Anterior cingulate cortex (tissue), 58 donors: ENCODE measurements around the gene COPB2.

Experiments used
- DNase-seq, 58 donors: peaks; one replicate each; lab custom pipeline; 2025; lab: John Stamatoyannopoulos, UW

COPB2 gene

DNA sequence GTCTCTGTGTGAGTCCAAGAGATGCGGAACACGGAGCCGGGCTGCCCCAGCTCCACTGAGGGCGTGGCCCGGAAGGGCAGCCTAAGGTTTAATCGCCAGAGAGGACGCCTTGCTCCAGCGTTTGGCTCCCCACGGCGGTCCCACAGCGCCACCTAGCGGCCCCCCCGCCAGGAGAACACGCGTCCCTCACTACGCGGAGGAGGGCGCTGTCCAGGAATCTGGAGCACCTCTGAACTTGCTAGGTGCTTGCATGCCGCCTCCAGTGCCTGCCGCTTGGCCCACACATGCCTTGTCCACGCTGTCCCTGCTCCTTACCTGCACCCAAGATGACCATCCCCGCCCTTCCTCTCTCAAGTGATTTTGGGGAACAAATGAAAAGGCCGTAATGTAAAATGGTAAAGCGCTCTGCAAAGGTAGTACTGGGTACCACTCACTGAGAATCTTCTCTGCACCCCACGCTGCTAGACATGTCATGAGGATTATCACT is 60.0 kb downstream of the COPB2 start:
- peak in 56 of 58 donors; percentile 2 to 90 (median 67) for DNase-seq

GRCh38 chr3:139328356-139328755 is 61.1 kb downstream of the COPB2 start:
- no peak for DNase-seq

DNA sequence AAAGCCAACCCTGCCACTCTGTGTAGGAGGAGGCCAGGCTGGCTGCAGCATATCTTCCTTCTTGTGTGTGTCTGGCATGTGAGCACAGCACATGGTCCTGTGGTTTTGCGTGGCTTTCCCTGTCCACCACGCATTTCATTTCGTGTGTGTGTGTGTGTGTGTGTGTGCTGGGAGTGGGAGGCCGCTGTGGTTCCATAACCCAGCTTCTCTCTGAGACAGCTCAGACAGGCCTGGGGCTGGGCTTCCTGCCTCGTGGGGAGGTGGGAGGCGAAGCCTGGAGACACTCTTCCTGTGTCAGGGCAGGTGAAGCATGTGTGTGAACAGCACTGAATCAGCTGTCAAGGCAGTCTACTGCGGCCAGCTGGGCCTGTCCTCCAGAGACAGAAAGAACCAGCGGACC is 61.6 kb downstream of the COPB2 start:
- DNase-seq: no peak

DNA sequence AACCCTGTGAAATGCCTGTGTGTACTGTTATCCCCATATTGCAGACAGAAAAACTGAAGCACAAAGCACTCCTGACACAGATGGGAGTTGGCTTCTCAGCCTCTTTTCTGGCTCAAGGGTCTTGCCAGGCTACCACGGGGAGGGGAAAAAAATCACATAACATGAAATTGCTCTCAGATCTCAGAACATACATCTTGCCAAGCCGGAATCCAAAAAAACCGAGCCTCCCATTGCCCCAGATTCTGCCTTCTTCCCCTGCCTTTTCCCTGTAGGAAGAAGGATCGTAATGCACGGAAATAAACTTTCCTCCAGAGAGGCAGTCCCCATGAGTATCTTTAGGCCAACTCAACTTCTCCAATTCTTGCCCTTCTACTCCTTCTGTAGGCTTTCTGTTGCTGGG is 62.2 kb downstream of the COPB2 start:
- no peak for DNase-seq

DNA sequence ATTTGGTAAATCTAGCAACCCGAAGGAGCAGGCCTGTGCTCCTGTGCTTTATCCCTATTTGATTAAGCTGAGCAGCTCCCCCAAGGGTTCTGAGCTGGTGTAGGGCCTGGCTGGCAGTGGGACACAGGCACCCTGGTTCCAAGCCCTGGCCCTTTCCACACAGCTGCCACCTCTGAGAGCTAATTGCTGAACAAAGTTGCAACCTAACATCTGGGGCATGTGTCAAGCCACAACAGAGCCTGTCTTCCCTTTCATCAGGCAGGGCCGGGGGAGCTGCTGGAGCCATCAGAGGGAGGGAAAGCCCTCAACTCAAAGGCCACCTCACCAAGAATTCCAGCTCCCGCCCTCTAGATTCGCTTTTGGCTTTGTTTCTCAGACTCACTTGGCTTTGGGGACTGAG is 62.7 kb downstream of the COPB2 start:
- no peak for DNase-seq

- DNase-seq: no peak
These were observed 63.3 kb downstream of the COPB2 start for GRCh38 chr3:139326131-139326530.

- DNase-seq: peak in 1 of 58 donors; percentile 12
These were observed 63.9 kb downstream of the COPB2 start for GRCh38 chr3:139325551-139325950.

DNA sequence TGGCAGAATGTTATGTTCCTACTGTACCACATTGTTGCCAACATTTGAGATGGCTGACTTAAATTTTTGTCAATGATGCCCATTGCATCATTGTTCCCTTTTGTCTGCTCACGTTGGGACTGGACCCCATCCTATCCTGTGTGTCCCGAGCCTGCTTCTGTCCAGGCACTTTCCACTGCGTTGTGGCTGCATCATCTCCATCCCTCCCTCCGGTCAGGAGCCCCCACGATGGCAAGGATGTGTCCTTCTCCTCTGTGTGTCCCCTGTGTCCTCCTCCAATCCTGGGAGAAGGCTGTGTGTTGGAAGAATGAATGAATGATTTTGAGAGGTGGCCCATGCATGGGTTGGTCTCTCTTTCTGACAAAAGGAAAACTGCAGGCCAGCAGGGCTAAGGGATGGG is 65.0 kb downstream of the COPB2 start:
- no peak for DNase-seq

DNA sequence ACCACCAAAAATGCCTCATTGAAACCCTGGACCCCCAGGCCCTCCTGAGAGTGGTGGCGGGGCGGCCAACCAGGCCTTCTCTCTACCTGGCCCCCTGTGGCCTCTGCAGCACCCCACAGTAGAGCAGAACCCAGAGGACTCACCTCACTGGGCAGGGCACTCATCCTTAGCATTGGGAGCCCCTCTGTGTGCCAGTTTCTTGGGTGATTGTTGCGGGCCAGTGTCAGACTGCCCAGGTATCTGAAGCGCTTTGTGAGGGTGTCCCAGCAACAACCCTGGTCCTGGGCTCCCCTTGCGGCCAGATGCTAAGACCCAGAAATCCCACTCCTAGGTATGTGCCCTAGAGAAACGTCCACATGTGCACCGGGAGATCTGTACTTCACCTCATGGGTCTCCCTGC is 66.3 kb downstream of the COPB2 start:
- no peak for DNase-seq

DNA sequence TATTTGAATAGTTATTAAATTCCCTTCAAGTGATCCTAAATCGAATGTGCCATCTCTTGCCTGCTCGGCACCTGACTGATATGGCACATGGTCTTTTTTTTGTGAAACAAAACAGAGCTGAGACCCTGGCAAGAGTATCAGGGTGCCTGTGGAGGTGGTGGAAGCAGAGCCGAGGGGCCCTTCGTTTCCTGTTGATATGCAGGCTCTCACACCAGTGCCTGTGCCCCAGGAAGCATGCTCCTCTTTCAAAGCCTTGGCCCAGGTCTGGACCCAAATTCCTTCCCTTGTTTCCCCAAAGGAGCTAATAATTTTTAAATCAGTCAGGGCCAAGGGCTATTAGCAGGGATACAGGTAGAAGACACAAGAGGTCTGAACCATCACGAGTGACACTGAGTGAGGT is 67.1 kb downstream of the COPB2 start:
- DNase-seq: no peak

DNA sequence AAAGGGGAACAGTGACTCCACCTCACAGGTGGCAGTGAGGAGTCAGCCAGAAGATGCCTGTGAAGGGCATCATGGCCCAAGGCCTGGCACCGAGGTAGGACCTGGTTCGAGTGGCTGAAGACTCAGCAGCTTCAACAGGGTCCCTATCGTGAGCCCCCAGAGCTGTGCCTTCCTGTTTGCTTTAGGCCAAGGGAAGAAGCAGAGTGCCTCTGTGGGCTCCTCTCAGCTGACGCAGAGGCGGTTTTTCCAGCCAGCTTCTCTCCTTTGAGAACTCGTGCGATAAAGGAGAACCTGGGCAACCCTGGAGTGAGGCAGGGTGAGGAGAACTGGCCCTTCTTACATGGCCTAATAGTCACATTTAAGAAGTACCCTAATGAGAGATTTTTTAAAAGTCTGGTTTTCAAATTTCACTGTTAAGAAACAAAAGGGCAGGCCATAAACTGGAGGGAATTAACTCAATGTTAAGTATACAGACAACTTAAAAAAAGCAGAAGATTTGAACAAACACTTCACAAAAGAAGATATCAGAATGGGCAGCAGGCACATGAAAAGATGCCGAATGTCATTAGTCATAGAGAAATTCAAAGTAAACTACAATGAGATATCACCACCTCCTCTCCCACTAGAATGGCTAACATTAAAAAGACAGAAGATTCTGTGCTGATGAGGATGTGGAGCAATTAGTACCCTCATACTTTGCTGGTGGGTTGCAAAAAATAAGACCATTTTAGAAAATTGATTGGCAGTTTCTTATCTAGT is 68.7 kb downstream of the COPB2 start:
- DNase-seq: no peak

DNA sequence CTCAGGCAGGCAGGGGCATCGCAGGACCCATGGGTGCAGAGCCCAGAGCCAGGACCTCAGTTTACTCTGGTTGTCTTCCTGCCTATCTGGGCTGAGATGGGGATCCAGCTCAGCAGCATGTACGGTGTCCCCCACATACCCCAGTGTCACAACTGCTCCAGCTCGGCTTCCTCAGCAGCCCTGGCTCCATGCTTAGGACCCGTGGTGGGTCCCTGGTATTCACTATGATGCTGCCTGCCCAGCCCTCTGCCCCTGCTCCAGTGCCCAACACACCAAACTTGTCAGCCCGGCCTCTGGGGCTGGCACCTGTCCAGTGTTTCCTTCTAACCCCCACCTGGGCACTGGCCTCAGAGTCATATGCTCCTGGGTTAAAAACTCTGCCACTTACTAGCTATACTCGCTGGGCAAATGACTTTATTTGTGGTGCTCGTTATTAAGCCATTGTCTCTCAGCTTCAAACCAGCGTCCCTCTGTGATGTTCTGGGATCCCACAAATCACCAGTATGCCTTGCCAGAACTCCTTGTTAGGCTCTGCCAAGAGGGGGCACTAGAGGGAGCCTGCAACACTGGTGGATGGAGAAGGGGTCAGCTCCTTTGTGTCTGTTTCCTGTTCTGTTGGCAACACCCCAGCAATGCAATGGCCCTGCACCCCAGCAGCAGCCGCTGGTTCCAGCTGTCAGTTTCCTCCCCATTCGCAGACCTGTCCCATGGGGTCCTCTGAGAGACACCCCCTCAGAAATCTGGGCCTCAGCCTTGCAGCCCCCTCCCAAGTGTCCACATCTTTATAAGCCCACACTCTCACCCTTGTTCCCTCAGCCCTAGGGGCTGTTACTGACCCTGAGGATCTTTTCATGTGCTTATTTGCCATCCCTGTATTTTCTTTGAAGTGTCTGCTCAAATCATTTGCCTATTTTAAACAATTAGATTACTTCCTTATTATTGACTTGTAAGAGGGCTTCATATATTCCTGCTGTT is 69.7 kb downstream of the COPB2 start:
- DNase-seq: no peak

DNA sequence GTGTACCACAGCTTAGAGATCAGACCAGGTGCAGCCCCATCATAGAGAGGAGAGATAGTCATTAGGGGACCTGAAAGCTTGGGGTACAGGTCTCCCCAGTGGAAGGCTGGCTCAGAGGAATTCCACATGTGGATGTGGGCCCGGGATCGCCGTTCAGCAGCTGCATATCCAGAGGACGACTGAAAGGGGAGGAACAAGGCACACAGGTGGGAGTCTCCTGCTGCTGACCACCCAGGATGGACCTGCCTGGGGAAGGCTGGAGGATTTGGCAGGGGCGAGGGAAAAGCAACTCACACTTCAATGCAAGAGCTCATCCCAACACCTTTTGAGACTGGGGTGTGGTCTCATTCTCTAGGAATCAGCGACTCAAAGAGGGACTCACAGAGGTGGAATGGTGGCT is 70.6 kb downstream of the COPB2 start:
- DNase-seq: no peak

GRCh38 chr3:139318431-139318816 is 71.0 kb downstream of the COPB2 start:
- DNase-seq: peak in 1 of 58 donors; percentile 18

DNA sequence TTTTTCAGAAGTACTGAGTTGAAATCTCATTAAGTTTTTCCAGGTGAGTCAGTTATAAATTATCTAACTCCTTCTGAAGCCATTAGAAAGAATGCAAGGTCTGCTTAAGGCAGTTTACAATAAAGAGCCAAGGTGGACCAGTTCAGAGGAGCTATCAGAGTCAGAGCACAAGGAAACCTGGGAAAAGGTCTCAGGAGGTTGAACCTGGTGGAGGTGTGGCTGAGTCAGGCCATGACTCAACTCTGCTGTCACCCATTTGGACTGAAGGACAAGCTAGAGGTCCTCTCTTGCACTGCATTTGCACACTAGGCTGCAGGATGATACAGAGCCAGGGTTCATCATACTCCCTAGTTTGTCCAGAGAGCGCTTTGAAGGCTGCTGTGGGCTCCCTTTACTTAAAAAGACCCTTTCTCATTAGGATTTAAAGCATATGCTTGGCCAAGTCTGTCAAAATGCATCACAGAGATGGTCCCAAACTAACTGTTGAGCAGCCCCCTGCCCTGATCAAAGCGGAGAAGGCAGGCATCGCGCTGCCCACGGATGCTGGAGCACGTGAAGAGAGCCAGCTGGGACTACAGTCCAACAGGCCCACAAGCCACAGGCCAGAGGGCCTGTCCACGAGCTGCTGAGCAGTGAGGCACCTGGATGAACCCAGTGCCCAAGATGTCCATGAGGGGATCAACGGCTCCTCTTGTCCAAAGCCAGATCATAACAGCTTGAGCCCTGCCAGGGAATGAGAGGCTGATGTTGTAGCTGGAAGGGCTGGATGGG is 71.6 kb downstream of the COPB2 start:
- no peak for DNase-seq

DNA sequence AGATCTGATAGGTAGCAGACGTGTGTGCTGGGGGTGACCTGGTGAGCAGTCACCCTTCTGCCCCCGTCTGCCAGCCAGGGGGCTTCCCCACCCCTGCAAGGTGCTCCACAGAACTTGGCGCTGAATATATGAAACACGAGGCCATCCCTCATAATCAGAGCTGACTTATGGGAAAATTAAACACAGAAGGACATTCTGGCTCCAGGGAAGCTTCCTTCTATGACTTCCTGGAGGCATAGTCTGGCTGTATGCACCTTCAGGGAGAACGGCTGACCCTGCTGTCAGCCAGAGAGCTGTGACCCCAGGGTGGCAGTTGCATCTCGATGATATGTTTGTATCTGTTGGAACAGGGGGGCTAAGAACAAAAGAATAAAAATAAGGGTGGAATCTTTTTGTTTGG is 72.2 kb downstream of the COPB2 start:
- DNase-seq: no peak

DNA sequence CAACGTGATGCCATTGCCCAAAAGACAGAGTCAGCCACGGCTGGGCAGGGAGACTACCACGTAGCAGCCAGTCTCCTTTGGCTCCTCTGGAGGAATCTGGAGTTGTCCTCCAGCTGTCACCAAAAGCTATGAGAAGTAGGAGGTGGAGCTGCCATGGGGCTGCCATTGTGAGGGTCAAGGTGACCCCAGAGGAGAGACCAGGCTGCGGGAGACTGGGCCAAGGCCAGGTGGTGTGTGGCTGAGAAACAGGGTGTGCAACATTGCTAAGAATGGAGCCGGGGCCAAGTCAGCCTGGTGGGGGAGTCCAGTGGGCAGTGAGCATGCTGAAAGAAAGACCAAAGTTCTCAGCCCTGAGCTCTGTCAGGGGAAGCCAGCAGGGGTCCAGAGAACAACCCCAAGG is 75.5 kb downstream of the COPB2 start:
- DNase-seq: no peak

- DNase-seq: no peak
These were observed 76.5 kb downstream of the COPB2 start for GRCh38 chr3:139312959-139313358.

GRCh38 chr3:139312416-139312815 is 77.0 kb downstream of the COPB2 start:
- no peak for DNase-seq

- DNase-seq: no peak
These were observed 77.9 kb downstream of the COPB2 start for GRCh38 chr3:139311557-139311956.

- no peak for DNase-seq
These were observed 78.9 kb downstream of the COPB2 start for GRCh38 chr3:139310474-139310933.
